ENCODE data around the gene TIAM2.

Gene TIAM2

DNA sequence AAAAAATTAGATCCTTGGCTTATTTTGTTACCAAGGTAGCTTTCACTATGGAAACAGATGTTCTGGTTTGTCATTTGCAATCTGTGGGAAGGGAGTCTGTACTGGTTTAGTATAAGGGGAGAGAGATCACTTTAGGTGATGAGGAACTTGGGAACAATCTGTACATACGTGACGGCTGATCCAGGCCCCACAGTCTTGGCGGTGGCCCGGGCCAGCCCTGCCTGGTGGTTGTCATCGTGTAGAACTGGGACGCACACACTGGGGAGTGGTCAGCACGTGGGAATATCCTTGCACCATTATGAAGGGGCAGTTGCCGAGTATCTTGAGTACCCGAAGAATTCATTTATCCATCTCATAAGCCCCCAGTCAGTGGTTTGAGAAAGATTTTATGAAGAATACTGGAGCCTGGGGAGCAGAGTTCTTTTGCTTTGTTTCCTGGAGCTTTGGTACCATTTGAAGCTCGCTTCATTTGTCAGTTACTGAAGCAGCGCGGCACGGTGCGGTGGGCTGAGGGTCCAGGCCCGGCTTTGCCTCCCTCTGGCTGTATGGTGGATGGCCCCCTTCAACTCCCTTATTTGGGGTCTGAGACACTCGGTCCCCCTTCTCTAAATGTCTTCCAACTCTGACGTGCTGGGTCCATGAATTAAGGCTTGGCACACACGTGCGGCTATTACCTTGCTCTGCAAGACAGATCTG lies 245.9 kb downstream of the TIAM2 start:
- TF ChIP-seq, protein P1, sequence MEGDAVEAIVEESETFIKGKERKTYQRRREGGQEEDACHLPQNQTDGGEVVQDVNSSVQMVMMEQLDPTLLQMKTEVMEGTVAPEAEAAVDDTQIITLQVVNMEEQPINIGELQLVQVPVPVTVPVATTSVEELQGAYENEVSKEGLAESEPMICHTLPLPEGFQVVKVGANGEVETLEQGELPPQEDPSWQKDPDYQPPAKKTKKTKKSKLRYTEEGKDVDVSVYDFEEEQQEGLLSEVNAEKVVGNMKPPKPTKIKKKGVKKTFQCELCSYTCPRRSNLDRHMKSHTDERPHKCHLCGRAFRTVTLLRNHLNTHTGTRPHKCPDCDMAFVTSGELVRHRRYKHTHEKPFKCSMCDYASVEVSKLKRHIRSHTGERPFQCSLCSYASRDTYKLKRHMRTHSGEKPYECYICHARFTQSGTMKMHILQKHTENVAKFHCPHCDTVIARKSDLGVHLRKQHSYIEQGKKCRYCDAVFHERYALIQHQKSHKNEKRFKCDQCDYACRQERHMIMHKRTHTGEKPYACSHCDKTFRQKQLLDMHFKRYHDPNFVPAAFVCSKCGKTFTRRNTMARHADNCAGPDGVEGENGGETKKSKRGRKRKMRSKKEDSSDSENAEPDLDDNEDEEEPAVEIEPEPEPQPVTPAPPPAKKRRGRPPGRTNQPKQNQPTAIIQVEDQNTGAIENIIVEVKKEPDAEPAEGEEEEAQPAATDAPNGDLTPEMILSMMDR (IDR thresholded peaks at IDR 0.05; ENCODE audit: extremely low read depth, insufficient read depth, missing control alignments) = no peak
- in situ Hi-C loops (cut with MboI; ENCODE audit: low pct_unique_long_range_greater_than_20kb, low sequenced_read_pairs, unreplicated experiment) = no loop called here

DNA sequence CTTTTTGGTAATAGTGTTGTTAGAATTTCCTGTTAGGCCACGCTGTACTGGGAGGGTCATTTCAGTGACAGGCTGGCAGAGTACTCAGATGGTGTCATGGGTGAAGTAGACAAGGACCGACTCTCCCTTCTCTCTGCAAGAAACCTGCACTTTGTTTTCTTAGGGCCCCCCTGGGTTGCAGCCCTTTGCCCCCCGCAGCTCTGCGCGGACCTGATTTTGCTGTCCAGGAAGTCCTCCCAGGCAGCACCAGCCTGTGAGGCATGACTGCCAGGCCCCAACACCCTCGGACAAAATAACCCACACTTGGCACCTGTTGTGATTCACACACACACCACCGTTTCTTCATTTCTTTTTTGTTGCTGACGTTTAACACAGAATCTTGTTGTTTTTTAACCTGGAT lies 246.9 kb downstream of the TIAM2 start:
- DNase-seq (ENCODE audit: low spot score) = no peak
- TF ChIP-seq, protein P1 (IDR thresholded peaks at IDR 0.05; ENCODE audit: extremely low read depth, insufficient read depth, missing control alignments) = no peak
- in situ Hi-C loops (cut with MboI; ENCODE audit: low pct_unique_long_range_greater_than_20kb, low sequenced_read_pairs, unreplicated experiment) = no loop called here

More for the DNA sequence above, 245.9 kb downstream of the TIAM2 start:
- no peak for DNase-seq (ENCODE audit: low spot score)

DNA sequence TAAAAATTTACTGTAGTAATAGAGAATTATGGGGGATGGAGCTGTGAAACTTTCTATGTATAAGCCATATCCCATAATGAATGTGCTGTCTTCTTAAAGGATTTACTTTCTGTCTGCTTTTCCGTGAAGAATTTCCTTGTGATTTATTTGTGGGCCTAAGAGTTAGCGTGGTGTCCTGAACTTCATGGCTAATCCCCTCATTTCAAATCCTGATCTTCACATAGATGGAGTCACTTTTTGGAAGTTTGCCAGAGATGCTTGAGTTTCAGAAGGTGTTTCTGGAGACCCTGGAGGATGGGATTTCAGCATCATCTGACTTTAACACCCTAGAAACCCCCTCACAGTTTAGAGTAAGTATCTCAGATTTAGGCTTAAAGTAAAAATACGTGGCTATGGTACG lies 249.3 kb downstream of the TIAM2 start:
- TF ChIP-seq, protein P1 (IDR thresholded peaks at IDR 0.05; ENCODE audit: extremely low read depth, insufficient read depth, missing control alignments) = no peak
- in situ Hi-C loops (cut with MboI; ENCODE audit: low pct_unique_long_range_greater_than_20kb, low sequenced_read_pairs, unreplicated experiment) = no loop called here
- no peak for DNase-seq (ENCODE audit: low spot score)

DNA sequence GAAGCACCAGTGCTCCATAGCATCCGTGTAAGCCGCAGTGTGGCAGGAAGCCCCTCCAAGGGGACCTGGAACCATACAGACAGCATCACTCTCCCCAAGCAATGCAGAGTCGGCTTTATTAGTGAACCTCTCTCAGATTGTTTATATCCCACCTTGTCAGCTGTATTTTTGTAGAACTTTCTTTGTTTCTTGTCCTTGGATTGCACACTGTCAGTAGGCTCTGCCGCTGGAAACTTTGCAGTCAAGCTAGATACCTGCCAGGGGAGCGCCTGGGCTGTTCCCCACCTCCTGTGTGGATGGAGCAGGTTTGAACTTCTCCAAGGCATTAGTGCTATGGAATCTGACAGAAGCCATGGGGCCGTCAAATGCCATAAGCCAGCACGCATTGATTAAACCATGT lies 250.1 kb downstream of the TIAM2 start:
- in situ Hi-C loops (cut with MboI; ENCODE audit: low pct_unique_long_range_greater_than_20kb, low sequenced_read_pairs, unreplicated experiment) = no loop called here
- no peak for DNase-seq (ENCODE audit: low spot score)
- TF ChIP-seq, protein P1 (IDR thresholded peaks at IDR 0.05; ENCODE audit: extremely low read depth, insufficient read depth, missing control alignments) = no peak

DNA sequence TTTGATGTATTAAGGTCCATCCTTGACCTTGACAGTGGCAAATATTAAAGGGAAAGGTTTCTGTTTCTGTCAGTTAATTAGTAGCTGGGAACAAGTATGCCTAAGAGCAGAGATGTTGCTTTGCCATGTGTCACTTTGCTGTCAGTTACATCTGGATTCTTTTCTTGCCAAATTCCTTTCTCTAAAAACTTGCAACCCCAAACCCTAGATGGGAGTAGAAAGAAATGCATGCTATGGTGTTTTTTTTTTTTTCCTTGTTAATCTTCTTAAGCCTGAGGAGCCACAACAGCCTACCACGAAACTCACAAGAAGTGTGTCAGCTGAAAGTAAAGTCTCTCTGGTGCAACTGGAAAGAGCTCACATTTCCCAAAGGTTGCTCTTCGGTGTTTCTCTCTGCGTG lies 250.7 kb downstream of the TIAM2 start:
- no peak for DNase-seq (ENCODE audit: low spot score)
- in situ Hi-C loops (cut with MboI; ENCODE audit: low pct_unique_long_range_greater_than_20kb, low sequenced_read_pairs, unreplicated experiment) = no loop called here
- TF ChIP-seq, protein P1 (IDR thresholded peaks at IDR 0.05; ENCODE audit: extremely low read depth, insufficient read depth, missing control alignments) = no peak

DNA sequence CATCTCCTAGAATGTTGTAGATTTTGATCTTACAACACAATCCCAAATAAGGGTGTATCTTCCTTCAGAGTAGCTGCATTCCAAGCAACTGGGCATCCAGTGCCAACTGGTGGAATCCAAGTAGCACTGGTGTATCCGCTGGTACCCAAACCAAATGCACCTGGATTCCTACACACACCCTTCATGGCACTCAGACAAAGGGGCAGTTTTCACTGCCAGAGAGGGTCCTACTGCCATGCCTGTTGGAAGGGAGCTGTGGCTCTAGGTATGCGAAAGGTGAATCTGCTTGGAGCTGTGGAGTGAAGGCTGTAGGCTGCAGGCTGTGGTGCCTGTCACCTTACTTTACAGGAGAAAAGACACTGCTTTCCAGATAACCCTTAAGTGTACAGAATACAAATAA lies 251.7 kb downstream of the TIAM2 start:
- DNase-seq (ENCODE audit: low spot score) = no peak
- TF ChIP-seq, protein P1 (IDR thresholded peaks at IDR 0.05; ENCODE audit: extremely low read depth, insufficient read depth, missing control alignments) = no peak
- in situ Hi-C loops (cut with MboI; ENCODE audit: low pct_unique_long_range_greater_than_20kb, low sequenced_read_pairs, unreplicated experiment) = no loop called here
